HepG2 (cell line): ENCODE results near the gene FAM181A. TPM values are rescaled to one million over a fixed set of nuclear protein-coding genes. Genes with fewer than 3 reads are reported as not detected.

Experiments used
- ARID5B ChIP-seq: IDR thresholded peaks from 2 replicates; pipeline ENCODE4 v1.4.0; 2020; ENCODE audit warnings: mild to moderate bottlenecking, missing genetic modification reagents
- CBX2 ChIP-seq, 2 experiments: fragments of 200-600 bp in 1 of 2; sonication (generic); formaldehyde crosslinking in 1 of 2; IDR thresholded peaks; 2 replicates each; pipeline versions ENCODE4 v1.7.0 to v1.8.1; 2018 to 2022; ENCODE audit warnings: low read depth in 2 of 2, low read length in 1 of 2, mild to moderate bottlenecking in 1 of 2, missing genetic modification reagents in 1 of 2
- CREB1 ChIP-seq, 2 experiments: fragments of 450-650 bp in 1 of 2; IDR thresholded peaks; 2 replicates each; pipeline ENCODE4 v1.6.1; 2016 to 2017; ENCODE audit warnings: control low read depth in 1 of 2, mild to moderate bottlenecking in 1 of 2, missing compliant biosample characterization in 1 of 2, missing genetic modification characterization in 1 of 2
- DMAP1 ChIP-seq: IDR thresholded peaks from 2 replicates; pipeline ENCODE4 v1.6.1; 2016
- GFI1 ChIP-seq: sonication (generic); formaldehyde crosslinking; IDR thresholded peaks from 2 replicates; pipeline ENCODE4 v1.5.0; 2020; ENCODE audit warnings: missing genetic modification reagents, mild to moderate bottlenecking, borderline replicate concordance
- MLXIP ChIP-seq: sonication (generic); formaldehyde crosslinking; IDR thresholded peaks from 2 replicates; pipeline ENCODE4 v1.9.0; 2021; ENCODE audit warnings: missing genetic modification reagents, borderline replicate concordance
- PLRG1 ChIP-seq: fragments of 450-650 bp; conservative IDR thresholded peaks from 2 replicates; pipeline ENCODE4 v1.6.1; 2016
- RXRB ChIP-seq: IDR thresholded peaks from 2 replicates; pipeline ENCODE4 v1.6.1; 2016; ENCODE audit warnings: borderline replicate concordance, missing genetic modification reagents, missing compliant biosample characterization
- SIN3B ChIP-seq: fragments of 150-350 bp; IDR thresholded peaks from 2 replicates; pipeline ENCODE4 v1.6.1; 2014; ENCODE audit warnings: low read length
- THAP7 ChIP-seq: sonication (generic); formaldehyde crosslinking; IDR thresholded peaks from 2 replicates; pipeline ENCODE4 v1.8.1; 2023; ENCODE audit warnings: mild to moderate bottlenecking, missing genetic modification reagents
- ZNF564 ChIP-seq: sonication (generic); formaldehyde crosslinking; IDR thresholded peaks from 2 replicates; pipeline ENCODE4 v1.8.1; 2023; ENCODE audit warnings: mild to moderate bottlenecking, missing genetic modification reagents
- ZNF776 ChIP-seq: sonication (generic); formaldehyde crosslinking; IDR thresholded peaks from 2 replicates; pipeline ENCODE4 v1.4.0; 2020; ENCODE audit warnings: mild to moderate bottlenecking, missing genetic modification reagents
- polyA plus RNA-seq, 8 experiments: library from polyadenylated mRNA; depleted of rRNA in 3 of 8; stranded (reverse) in 7 of 8; unstranded in 1 of 8; fragments of >200 nt; fragmentation: Illumina TruSeq in 4 of 8; extraction: Trizol in 4 of 8; gene quantifications; 2 replicates each; pipeline versions ENCODE4 v1.2.1 to v1.2.3, GENCODE V29; 2011 to 2016; ENCODE audit warnings: low read depth in 4 of 8, missing spikeins in 1 of 8, mixed read lengths in 1 of 8; ENCODE audit not compliant: insufficient read depth in 1 of 8
- total RNA-seq, 5 experiments: library from RNA; depleted of rRNA; stranded (reverse); fragments of >200 nt; fragmentation: Illumina TruSeq; extraction: Trizol; gene quantifications; 2 replicates each; pipeline ENCODE4 v1.2.3, GENCODE V29; 2016; ENCODE audit warnings: low read depth in 1 of 5
- TF ChIP-seq, protein P1 (sequence below): sonication (generic); formaldehyde crosslinking; conservative IDR thresholded peaks from 2 replicates; pipeline ENCODE4 v1.4.0; 2020; ENCODE audit warnings: mild to moderate bottlenecking, missing genetic modification reagents, moderate library complexity
- TF ChIP-seq, protein P2 (sequence below): sonication (generic); formaldehyde crosslinking; IDR thresholded peaks from 2 replicates; pipeline ENCODE4 v1.5.1; 2020; ENCODE audit warnings: mild to moderate bottlenecking, missing genetic modification reagents, moderate library complexity

FAM181A gene
- total and polyA plus RNA-seq, 2 of the 13 experiments (the other 11 are each of a cell fraction or from before 2014, with no cell fraction given): 1.1 to 1.5 TPM

GRCh38 chr14:93953739-93954515 is 26.8 kb downstream of the FAM181A start (continued):
- TF ChIP-seq GFI1 (CRISPR knock-in tag): no peak
- TF ChIP-seq CREB1 (IDR thresholded peaks at IDR 0.05): no peak
- no peak for TF ChIP-seq CREB1 (CRISPR knock-in tag; IDR thresholded peaks at IDR 0.05)
- TF ChIP-seq RXRB (CRISPR knock-in tag): no peak
- TF ChIP-seq ZNF776 (CRISPR knock-in tag): no peak
- TF ChIP-seq, protein P1, sequence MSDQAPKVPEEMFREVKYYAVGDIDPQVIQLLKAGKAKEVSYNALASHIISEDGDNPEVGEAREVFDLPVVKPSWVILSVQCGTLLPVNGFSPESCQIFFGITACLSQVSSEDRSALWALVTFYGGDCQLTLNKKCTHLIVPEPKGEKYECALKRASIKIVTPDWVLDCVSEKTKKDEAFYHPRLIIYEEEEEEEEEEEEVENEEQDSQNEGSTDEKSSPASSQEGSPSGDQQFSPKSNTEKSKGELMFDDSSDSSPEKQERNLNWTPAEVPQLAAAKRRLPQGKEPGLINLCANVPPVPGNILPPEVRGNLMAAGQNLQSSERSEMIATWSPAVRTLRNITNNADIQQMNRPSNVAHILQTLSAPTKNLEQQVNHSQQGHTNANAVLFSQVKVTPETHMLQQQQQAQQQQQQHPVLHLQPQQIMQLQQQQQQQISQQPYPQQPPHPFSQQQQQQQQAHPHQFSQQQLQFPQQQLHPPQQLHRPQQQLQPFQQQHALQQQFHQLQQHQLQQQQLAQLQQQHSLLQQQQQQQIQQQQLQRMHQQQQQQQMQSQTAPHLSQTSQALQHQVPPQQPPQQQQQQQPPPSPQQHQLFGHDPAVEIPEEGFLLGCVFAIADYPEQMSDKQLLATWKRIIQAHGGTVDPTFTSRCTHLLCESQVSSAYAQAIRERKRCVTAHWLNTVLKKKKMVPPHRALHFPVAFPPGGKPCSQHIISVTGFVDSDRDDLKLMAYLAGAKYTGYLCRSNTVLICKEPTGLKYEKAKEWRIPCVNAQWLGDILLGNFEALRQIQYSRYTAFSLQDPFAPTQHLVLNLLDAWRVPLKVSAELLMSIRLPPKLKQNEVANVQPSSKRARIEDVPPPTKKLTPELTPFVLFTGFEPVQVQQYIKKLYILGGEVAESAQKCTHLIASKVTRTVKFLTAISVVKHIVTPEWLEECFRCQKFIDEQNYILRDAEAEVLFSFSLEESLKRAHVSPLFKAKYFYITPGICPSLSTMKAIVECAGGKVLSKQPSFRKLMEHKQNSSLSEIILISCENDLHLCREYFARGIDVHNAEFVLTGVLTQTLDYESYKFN (CRISPR knock-in tag): no peak
- TF ChIP-seq ZNF564 (CRISPR knock-in tag): no peak
- 0 out of 2 replicates have a peak, but pooled peaks have one; percentile 25 for TF ChIP-seq MLXIP
- TF ChIP-seq DMAP1 (CRISPR knock-in tag): no peak
- no peak for TF ChIP-seq ARID5B (CRISPR knock-in tag)
- no peak for TF ChIP-seq SIN3B
- TF ChIP-seq PLRG1: no peak
- TF ChIP-seq CBX2 (IDR thresholded peaks at IDR 0.05; ENCODE audit: low read depth, low read length): no peak
- no peak for TF ChIP-seq CBX2 (CRISPR knock-in tag; IDR thresholded peaks at IDR 0.05; ENCODE audit: low read depth)
- TF ChIP-seq, protein P2, sequence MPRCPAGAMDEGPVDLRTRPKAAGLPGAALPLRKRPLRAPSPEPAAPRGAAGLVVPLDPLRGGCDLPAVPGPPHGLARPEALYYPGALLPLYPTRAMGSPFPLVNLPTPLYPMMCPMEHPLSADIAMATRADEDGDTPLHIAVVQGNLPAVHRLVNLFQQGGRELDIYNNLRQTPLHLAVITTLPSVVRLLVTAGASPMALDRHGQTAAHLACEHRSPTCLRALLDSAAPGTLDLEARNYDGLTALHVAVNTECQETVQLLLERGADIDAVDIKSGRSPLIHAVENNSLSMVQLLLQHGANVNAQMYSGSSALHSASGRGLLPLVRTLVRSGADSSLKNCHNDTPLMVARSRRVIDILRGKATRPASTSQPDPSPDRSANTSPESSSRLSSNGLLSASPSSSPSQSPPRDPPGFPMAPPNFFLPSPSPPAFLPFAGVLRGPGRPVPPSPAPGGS (CRISPR knock-in tag): no peak
- TF ChIP-seq THAP7 (CRISPR knock-in tag): 0 out of 2 replicates have a peak, but pooled peaks have one; percentile 46
